ENCODE results near the gene DOK1.

The DOK1 gene

GRCh38 chr2:74515981-74516633, 38.4 kb upstream of the DOK1 start:
- TF ChIP-seq, protein P1, sequence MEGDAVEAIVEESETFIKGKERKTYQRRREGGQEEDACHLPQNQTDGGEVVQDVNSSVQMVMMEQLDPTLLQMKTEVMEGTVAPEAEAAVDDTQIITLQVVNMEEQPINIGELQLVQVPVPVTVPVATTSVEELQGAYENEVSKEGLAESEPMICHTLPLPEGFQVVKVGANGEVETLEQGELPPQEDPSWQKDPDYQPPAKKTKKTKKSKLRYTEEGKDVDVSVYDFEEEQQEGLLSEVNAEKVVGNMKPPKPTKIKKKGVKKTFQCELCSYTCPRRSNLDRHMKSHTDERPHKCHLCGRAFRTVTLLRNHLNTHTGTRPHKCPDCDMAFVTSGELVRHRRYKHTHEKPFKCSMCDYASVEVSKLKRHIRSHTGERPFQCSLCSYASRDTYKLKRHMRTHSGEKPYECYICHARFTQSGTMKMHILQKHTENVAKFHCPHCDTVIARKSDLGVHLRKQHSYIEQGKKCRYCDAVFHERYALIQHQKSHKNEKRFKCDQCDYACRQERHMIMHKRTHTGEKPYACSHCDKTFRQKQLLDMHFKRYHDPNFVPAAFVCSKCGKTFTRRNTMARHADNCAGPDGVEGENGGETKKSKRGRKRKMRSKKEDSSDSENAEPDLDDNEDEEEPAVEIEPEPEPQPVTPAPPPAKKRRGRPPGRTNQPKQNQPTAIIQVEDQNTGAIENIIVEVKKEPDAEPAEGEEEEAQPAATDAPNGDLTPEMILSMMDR (IDR thresholded peaks at IDR 0.05; ENCODE audit: low read depth, low read length, missing control alignments) = no peak
- no peak overlapping the region for H3K4me3 ChIP-seq (ENCODE audit: low read depth, low read length)
- in situ Hi-C loops (cut with HindIII; ENCODE audit: low sequenced_read_pairs) = no loop called here
- no peak for DNase-seq (ENCODE audit: low read depth)

GRCh38 chr2:74516650-74517049, 37.9 kb upstream of the DOK1 start:
- no peak for DNase-seq (ENCODE audit: low read depth)
- TF ChIP-seq, protein P1 (IDR thresholded peaks at IDR 0.05; ENCODE audit: low read depth, low read length, missing control alignments) = no peak
- H3K4me3 ChIP-seq (ENCODE audit: low read depth, low read length) = no peak overlapping the region
- in situ Hi-C loops (cut with HindIII; ENCODE audit: low sequenced_read_pairs) = no loop called here

DNA sequence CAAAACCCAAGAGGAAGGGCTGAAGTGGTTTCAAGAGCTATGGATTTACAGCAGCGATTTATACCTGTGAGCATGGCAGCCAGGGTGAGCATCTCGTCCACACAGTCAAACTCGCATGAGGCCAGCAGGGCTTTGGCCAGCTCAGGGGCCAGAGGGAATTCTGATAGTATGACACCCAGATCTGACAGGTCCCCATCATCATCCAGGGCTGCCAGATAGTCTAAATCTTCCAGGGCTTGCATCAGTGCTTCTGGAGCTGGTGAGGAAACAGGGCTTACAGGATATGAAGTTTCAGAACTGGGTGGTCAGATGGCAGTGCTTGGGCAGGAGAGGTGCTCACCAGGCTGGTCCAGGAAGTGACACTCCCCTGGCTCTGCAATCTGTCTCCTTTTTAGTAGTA, 32.0 kb upstream of the DOK1 start:
- TF ChIP-seq, protein P1 (IDR thresholded peaks at IDR 0.05; ENCODE audit: low read depth, low read length, missing control alignments) = no peak
- DNase-seq (ENCODE audit: low read depth) = no peak
- in situ Hi-C loops (cut with HindIII; ENCODE audit: low sequenced_read_pairs) = no loop called here
- no peak overlapping the region for H3K4me3 ChIP-seq (ENCODE audit: low read depth, low read length)

GRCh38 chr2:74524005-74524404, 30.5 kb upstream of the DOK1 start:
- no peak for DNase-seq (ENCODE audit: low read depth)
- in situ Hi-C loops (cut with HindIII; ENCODE audit: low sequenced_read_pairs) = no loop called here
- TF ChIP-seq, protein P1 (IDR thresholded peaks at IDR 0.05; ENCODE audit: low read depth, low read length, missing control alignments) = no peak
- no peak overlapping the region for H3K4me3 ChIP-seq (ENCODE audit: low read depth, low read length)

DNA sequence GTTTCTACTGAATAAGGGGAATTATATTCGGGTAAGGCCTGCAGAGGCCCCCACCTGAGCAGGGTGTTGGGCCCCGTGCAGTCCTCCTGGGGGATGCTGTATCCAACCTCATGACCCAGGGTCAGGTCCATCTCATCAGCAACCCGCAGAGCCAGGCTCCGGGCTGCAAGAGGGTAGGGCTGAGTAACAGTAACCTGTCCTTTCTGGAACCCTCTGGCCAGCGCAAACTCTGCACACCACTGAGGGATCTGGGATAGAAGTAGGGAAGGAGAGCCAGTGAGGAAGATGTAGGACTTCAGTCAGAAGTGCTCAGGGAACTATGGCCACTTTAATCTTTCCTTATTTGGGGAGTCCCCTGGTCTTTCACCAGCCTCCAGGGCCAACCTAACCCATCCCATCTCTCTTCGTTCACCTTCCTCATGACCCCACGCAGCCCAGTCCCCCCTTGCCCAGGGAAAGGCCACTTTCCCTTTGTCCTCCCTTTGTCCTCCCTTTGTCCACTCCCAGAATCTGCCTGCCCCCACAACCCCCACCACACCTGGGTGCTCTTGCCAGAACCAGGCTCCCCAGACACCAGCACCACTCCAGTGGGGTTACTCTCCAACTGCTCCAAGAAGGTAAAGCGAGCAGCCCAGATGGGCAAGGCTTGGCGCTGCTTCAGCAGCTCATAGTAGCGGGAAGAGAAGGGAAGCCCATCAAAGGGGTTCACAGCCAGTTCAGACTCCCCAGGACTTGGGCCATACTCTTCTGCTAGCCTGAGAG, 29.4 kb upstream of the DOK1 start:
- H3K4me3 ChIP-seq (ENCODE audit: low read depth, low read length) = no peak overlapping the region
- in situ Hi-C loops (cut with HindIII; ENCODE audit: low sequenced_read_pairs) = loop anchor here (5.0 kb wide), 1 partner anchor 88 kb away; no protein-coding TSS in a partner anchor
- TF ChIP-seq, protein P1 (IDR thresholded peaks at IDR 0.05; ENCODE audit: low read depth, low read length, missing control alignments) = no peak
- no peak for DNase-seq (ENCODE audit: low read depth)

DNA sequence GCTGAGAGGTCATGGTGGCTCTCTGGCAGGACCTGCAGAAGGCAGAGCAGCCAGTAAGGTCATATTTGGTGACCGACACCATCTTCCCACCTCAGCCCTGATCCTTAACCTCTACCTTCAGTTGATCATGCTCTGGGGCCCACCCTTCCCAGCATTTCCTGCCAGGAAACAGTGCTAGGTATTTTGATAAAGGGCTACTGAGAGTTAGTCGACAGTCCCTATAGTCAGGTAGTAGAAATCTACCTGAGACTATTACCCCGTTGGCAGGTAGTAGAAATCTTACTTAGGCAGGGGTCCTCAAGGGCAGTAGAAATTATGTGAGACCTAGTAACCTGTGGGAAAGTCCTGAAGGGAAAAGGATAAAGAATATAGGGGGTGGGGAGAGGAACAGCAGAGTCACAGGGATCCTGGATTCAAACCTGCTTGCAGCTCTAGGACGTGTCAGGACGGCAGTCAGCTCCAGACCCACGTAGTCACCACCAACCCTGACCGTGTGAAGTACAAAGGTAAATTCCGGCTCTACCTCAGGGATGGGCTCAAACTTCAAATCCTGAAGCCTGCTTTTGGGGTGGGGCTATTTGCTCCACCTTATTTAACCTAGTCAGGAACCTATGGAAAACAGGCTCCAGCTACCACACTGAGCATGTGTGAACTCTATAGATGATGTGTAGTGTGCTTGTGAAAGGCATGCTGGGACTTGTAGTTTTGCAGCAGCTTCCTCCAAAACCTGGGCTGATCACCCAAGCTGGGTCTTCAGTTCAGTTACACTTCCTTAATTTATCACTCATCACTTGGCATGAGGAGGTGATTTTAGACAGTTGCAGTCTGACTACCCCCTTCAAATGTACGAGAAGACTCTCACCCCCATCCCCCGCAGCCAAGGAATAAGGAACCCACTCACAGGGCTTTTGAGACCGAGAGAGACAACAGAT, 28.5 kb upstream of the DOK1 start, which contains the start of gene DQX1:
Gene DQX1, minus strand, starts transcription at position 515 of the 932 bp plus-strand sequence. Its CDS starts 502 bp downstream, at position 13.
- in situ Hi-C loops (cut with HindIII; ENCODE audit: low sequenced_read_pairs) = loop anchor here (5.0 kb wide), 1 partner anchor 89 kb away; no protein-coding TSS in a partner anchor
- TF ChIP-seq, protein P1 (IDR thresholded peaks at IDR 0.05; ENCODE audit: low read depth, low read length, missing control alignments) = no peak
- no peak for DNase-seq (ENCODE audit: low read depth)
- H3K4me3 ChIP-seq (ENCODE audit: low read depth, low read length) = no peak within 1 kb of the TSS

All from astrocyte of the cerebellum (primary cell).